Activated CD4-positive, alpha-beta T cell treated with anti-CD3 and anti-CD28 coated beads for 48 hours (primary cell): ENCODE data around the gene BMP2.

Experiments
- DNase-seq: peaks from one replicate; pipeline ENCODE4 v3.0.0-alpha.2; 2020

BMP2 gene

DNA sequence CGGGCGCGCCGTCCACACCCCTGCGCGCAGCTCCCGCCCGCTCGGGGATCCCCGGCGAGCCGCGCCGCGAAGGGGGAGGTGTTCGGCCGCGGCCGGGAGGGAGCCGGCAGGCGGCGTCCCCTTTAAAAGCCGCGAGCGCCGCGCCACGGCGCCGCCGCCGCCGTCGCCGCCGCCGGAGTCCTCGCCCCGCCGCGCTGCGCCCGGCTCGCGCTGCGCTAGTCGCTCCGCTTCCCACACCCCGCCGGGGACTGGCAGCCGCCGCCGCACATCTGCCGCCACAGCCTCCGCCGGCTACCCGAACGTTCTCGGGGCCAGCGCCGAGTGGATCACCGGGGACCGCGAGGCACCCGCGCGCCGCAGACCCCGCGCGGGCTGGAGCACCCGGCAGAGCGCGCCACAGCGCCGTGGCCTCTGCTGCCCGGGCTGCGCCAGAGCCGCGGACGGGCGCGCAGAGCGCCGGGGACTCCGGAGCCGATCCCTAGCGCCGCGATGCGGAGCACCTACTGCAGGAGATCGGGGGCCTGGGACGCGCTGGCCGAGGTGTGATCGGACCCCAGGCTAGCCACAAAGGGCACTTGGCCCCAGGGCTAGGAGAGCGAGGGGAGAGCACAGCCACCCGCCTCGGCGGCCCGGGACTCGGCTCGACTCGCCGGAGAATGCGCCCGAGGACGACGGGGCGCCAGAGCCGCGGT is at the start of gene BMP2:
BMP2 (plus strand) TSS at position 151 of the 692 bp plus-strand sequence. CDS start 2,441 bp downstream, outside the sequence.
- DNase-seq = peak; percentile 18

DNA sequence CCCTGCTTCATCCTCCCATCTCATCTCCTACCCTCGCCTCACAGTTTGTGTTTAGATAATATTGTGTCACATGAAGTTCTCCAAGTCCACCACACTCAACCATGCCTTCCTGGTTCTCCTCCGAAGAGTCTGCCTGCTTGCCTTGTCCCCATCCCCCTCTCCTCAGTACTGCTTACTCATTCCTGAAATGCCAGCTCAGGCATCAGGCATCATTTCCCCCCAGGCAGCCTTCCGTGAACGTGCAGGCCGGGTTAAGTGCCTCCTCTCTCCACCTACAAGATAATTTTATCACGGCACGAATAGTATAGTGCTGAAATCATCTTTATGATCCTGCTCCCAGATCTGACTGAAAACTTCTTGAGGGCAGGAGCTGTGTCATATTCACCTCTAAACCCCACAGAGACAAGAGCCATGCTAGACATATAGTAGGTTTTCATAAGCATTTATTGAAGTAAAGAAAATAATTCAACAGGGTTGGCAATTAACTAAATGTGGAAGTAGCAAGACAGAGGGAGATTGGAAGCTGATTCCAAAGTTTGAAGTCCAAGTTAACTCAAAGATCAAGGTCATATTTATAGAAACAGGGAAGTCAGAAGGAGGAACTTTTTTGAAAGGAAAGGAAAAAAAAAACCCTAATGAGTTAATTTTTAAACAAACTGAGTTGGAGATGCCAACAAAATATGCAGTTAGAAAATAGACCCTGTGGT is 48.7 kb upstream of the BMP2 start:
- DNase-seq = no peak

DNA sequence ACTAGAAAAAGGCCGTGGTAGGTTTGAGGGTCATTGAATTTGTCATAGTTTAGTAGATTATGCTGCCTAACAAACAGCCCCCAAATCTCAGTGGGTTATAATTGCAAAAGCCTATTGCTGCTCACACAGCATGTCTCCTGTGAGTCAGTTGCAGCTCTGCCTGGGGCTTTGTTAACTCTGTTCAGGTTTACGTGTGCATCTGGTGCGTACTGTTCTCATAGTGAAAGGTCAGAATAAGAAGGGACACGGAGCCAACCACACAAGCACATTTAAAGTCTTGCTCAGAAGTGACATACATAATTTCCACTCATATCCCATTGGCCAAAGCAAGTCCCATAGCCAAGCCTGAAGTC is 48.1 kb upstream of the BMP2 start:
- no peak for DNase-seq

DNA sequence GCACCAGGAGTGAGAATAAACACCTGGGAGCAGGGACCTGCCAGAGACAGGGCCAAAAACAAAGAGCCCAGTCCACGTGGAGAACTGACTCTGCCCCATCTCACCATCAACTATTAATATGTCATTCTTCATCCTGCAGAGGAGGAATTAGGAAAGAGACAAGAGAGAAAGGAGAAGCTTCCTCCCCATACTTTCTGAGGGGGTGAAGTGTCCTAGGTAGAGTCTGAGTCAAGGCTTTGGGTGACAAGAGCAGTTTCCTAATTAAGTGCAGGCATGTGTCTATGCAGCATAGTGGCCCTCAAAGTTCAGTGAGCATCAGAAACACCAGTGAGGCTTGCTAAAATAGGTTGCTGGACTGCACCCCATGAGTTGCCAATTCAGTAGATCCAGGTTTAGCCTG is 40.7 kb upstream of the BMP2 start:
- DNase-seq = no peak

DNA sequence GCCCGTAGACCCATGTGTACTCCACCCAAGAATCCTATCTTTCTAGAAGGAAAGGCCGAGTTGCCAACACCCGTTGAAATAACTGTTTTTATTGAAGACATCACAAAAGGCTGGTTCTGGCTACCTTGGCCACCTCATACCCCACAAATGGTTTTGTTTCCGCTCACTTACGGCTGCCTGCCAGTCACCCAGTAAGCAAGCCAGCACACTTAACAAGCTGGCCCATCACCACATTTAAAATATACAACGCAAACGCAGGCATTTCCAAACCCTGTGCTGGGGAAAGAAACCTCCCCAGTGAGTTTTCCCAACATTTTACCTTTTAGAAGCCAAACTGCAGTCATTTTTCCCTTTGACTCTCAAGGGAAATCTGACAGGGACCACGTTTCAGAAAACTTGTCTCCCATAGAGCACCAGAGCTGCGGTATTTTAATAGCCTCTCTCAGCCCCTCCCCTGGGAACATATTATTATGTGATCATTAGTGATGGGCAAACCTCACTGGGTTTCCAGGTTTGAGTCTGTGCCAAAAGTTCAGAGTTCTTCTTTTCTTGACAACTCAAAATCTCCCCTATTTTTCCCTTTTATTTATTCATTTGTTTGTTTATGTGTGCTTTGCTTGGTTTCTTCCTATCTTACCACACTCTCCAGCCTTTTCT is 36.7 kb upstream of the BMP2 start:
- DNase-seq = no peak

DNA sequence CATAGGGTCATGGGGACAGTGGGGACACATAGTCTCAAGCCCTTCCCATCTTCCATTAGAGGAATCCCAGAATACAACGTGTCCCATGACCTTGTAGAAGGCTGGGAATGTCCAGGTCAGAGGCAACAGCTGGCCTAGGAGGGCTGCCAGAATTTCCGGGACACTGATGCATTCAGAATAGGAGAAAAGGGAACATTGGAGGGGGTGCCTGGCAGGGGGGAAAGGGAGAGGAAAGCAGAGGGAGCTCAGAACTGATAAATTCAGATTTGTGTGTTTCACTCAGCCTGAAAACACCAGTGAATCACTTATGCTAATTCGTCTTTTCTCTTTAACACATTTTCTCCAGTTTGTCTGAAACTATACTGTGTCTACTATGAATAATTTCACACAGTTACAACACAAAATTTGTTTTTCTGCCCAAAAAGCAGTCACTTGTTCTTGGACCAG is 35.5 kb upstream of the BMP2 start:
- DNase-seq = no peak

- no peak for DNase-seq
Measured at GRCh38 chr20:6732851-6733250, 34.6 kb upstream of the BMP2 start.

DNA sequence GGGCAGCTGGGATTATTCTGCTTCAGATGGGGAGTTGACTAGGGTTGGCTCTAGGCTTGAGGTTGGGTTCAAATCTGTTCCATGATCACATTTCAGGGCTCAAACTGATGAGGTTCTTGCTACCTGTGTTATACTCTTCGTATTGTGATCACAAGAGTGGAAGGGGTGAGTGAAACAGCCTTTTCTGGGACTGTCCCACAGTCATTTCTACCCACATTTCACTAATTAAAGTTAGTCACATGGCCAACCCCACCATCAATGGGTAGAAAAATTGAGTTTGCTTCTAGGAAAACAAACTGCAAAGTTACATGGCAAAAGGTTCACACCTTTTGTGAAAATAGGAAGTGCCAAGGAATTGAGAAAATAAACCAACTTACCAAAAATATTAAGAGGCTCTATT is 33.5 kb upstream of the BMP2 start:
- no peak for DNase-seq

GRCh38 chr20:6735942-6736845 is 31.3 kb upstream of the BMP2 start:
- DNase-seq = no peak

GRCh38 chr20:6739406-6739805 is 28.1 kb upstream of the BMP2 start:
- DNase-seq = no peak

DNA sequence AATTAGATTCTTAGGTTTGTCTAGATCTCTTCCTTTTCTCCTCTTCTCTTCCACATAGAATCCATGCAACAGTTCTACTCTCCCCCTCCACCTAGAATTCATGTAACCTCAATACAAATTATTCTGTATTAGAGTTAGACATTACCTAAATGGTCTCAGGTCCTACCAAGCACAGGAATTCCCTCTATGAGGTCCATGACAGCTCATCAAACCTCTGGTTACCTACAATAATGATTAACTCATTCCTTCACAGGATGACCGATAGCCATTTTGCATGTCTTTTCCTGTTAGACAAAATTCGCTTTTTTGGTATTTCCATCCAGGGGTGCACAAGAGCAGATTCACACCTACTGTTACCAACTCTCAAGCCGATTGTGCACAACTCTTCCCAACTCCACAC is 27.4 kb upstream of the BMP2 start:
- no peak for DNase-seq

- DNase-seq = no peak
Measured at GRCh38 chr20:6744180-6744579, 23.3 kb upstream of the BMP2 start.

DNA sequence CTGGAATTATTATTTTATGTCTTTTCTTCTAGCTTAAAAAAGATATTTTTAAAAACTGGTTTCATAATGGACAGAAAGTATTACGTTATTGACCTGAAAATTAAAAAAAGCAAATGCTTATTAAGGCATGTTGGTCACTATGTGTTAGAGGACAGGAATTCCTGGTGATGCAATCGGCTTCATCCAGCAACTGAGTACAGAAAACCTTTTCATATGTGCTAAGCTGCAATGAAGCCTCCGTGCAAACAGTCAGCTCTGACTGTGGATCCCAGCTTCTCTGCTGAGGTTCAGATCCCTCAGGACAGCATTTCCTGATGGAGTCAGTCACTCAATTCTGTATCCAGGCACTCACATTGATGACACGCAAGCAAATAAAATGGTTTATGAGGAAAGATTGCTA is 22.7 kb upstream of the BMP2 start:
- DNase-seq = no peak

DNA sequence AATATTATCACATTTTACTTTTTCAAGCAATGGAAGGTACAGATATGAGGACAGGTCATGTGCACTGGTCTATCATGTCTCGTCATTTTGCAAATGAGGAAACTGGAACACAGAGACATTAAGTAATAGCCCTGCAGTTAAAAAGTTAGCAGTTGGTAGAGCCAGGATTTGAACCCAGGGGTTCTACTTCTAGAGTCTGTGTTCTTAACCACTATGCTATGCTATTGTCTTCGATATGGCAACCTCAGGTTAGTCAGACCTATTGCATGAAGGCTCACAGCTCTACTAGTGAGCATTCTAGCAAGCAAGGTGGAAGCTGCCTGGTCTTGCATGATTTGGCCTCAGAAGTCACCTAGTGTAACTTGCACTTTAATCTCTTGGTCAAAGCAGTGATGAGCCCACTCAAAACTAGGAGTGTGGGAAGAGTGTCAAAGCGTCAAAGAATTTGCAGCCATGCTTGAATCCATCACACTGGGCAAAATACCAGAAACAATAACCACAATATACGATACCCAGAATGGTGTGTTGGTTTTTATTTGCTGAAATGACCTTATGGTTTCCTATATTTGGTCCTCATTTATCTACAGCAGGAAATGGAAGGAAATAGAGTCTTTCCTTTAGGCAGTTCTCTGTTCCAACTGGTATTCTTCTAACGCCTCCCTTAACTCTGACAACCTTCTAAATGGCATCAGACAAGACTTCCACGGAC is 20.4 kb upstream of the BMP2 start:
- no peak for DNase-seq

DNA sequence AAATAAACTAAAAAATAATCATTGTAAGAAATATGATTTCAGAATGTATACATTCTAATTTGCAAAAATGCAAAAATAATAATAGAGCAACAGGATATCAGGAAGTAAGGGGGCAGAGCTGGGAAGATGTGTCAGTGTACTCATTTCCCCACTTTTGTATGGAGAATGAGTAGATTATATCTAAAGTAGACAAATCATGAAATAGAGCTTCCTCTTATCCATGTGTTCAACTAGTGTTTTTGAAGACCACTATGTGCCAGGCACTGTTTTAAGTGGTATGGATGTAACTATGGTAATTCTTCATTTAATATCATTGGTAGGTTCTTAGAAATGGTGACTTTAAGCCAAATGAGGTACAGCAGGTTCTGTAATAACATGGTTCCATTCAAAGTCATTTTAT is 17.0 kb upstream of the BMP2 start:
- no peak for DNase-seq

GRCh38 chr20:6756693-6757595 is 10.5 kb upstream of the BMP2 start:
- no peak for DNase-seq

- no peak for DNase-seq
Measured at GRCh38 chr20:6764619-6765018, 2.9 kb upstream of the BMP2 start.

DNA sequence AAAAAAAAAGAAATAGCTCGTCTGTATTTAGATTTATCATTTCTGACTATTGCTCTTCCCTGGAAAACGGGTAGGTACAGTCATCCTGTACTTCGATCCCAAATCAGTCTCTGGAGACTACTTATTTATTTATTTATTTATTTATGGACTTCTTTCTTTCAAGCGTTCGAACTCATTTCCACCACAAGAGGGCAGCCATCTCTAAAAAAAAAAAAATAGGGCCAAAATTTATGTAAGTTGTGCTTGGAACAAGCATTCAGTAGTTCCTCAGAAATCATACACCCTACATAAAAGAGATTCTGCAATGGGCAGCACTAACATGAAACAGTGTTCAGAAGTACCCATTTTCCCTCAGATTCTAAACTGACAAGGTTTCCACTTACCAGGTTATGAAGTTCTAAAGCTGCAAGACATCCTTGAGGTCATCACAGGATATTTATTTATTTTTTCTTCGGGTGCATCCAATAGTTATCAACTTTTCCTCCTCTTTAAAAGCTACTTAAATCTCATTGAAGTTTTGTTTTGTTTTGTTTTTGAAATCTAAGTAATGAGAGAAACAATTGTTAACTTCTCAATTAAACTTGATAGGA is 1.9 kb upstream of the BMP2 start:
- DNase-seq = no peak

DNA sequence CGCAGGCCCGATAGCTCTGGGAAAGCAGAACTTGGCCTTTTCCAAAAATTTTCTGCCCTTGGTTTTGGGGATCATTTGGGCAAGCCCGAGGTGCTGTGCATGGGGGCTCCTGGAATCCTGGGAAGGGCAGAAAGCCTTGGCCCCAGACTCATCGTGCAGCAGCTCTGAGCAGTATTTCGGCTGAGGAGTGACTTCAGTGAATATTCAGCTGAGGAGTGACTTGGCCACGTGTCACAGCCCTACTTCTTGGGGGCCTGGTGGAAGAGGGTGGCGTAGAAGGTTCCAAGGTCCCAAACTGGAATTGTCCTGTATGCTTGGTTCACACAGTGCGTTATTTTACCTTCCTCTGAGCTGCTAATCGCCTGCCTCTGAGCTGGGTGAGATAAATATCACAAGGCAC is 1.1 kb upstream of the BMP2 start:
- no peak for DNase-seq

DNA sequence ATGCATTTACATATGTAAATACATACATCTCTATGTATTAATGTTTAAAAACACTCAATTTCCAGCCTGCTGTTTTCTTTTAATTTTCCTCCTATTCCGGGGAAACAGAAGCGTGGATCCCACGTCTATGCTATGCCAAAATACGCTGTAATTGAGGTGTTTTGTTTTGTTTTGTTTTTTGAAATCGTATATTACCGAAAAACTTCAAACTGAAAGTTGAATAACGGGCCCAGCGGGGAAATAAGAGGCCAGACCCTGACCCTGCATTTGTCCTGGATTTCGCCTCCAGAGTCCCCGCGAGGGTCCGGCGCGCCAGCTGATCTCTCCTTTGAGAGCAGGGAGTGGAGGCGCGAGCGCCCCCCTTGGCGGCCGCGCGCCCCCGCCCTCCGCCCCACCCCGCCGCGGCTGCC is 355 bp upstream of the BMP2 start:
- DNase-seq = no peak
